Measurements from ENCODE around the gene MAB21L3. TPM values are rescaled to one million over a fixed set of nuclear protein-coding genes. Genes with fewer than 3 reads are reported as not detected.

MAB21L3 gene
- total RNA-seq, 1 donor from 2014 or later = 0.52 TPM

Other genes with a start within 250 kb of the MAB21L3 start
- gene SLC22A15, start 134.9 kb upstream of the MAB21L3 start, total RNA-seq = 1.6 and 2.6 TPM in 2 replicates

Measured in epithelial cell of proximal tubule (primary cell).